Measurements from ENCODE around the gene ANKRD28.

DNA sequence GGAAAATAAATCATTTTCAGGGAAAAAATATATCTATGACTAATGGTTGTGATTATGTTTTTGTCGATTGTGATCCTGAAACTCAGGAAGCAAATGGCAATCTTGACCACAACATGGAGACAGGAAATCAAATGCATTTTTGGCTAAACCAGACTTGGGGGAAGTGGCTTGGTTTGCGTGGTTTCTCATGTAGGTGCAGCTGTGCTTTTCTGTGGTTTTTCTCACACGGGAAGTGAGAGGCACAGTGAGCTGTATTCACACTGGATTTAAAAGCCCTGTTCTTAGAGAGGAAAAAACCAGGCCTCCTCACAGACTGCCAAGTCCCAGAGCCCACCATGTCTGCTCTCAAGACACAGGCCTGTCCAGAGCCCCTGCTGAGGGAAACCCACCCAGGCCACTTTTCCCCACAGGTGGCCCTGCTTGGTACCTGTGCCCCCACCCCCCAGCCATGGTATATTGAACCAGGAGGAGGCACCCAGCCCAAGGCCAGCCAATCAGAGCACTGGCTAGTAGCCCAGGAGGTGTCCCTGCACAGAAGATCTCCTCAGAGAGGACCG lies 150.1 kb downstream of the ANKRD28 start:
- TF ChIP-seq POLR2A (IDR thresholded peaks at IDR 0.05), result no peak
- TF ChIP-seq, protein P1, sequence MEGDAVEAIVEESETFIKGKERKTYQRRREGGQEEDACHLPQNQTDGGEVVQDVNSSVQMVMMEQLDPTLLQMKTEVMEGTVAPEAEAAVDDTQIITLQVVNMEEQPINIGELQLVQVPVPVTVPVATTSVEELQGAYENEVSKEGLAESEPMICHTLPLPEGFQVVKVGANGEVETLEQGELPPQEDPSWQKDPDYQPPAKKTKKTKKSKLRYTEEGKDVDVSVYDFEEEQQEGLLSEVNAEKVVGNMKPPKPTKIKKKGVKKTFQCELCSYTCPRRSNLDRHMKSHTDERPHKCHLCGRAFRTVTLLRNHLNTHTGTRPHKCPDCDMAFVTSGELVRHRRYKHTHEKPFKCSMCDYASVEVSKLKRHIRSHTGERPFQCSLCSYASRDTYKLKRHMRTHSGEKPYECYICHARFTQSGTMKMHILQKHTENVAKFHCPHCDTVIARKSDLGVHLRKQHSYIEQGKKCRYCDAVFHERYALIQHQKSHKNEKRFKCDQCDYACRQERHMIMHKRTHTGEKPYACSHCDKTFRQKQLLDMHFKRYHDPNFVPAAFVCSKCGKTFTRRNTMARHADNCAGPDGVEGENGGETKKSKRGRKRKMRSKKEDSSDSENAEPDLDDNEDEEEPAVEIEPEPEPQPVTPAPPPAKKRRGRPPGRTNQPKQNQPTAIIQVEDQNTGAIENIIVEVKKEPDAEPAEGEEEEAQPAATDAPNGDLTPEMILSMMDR (IDR thresholded peaks at IDR 0.05), result no peak
